NT2/D1 (cell line): ENCODE results near the gene LBHD2.

Experiments
- SUZ12 ChIP-seq: IDR thresholded peaks from 2 replicates; pipeline ENCODE4 v1.6.1; 2011; ENCODE audit not compliant: insufficient read length, insufficient read depth; ENCODE audit errors: extremely low read depth
- YY1 ChIP-seq: IDR thresholded peaks from 2 replicates; pipeline ENCODE4 v1.6.1; 2011; ENCODE audit not compliant: insufficient read length, insufficient read depth
- ZNF274 ChIP-seq: IDR thresholded peaks from 2 replicates; pipeline ENCODE4 v1.6.1; 2011; ENCODE audit warnings: mild to moderate bottlenecking, low read depth, low read length

DNA sequence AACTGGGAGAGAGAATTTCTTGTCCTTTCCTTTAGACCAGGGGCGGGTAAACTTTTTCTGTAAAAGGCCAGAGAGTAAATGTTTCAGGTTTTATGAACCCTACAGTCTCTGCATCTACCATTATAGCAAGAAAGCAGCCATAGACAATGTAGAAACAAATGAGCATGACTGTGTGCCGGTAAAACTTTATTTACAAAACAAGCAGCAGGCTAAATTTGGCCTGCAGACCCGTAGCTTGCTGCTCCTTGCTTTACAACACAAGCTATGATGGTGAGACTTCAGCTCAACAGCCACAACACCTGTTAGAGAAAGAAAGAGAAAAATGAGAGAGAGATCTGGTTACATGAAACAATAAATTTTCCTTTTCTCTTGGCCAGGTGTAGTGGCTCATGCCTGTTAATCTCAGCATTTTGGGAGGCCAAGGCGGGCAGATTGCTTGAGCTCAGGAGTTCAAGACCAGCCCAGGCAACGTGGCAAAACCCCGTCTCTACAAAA is 22.5 kb upstream of the LBHD2 start:
- TF ChIP-seq SUZ12 (no peak), ZNF274 (no peak), YY1 (no peak)
